Psoas muscle (tissue), 8 donors: ENCODE results near the gene FSD1L. TPM values are rescaled to one million over a fixed set of nuclear protein-coding genes. Genes with fewer than 3 reads are reported as not detected.

Experiments used
- ATAC-seq, 4 donors: fragments of 200-7000 bp; cut with Tn5 transposase; one replicate each; pipeline ENCODE4 v1.9.1; 2020; ENCODE audit warnings: moderate library complexity in 3 of 4, mild to moderate bottlenecking in 2 of 4
- DNase-seq, 2 donors: peaks; one replicate each; pipeline ENCODE4 v3.0.0-alpha.2; 2020
- H3K27ac ChIP-seq: fragments of 200-600 bp; one replicate; pipeline ENCODE4 v1.8.0; 2022
- H3K27me3 ChIP-seq, 3 donors: fragments of 200-600 bp in 1 of 3; one replicate each; pipeline versions ENCODE4 v1.6.1 to v1.8.0; 2013 to 2022; ENCODE audit warnings: low read length in 2 of 3, mild to moderate bottlenecking in 2 of 3, moderate library complexity in 1 of 3; ENCODE audit not compliant: insufficient read depth in 3 of 3
- H3K36me3 ChIP-seq, 2 donors: fragments of 200-600 bp in 1 of 2; one replicate each; pipeline versions ENCODE4 v1.6.1 to v1.8.0; 2013 to 2022; ENCODE audit warnings: low read depth in 1 of 2, mild to moderate bottlenecking in 1 of 2, moderate library complexity in 1 of 2; ENCODE audit not compliant: insufficient read depth in 1 of 2
- H3K4me1 ChIP-seq: fragments of 200-600 bp; one replicate; pipeline ENCODE4 v1.8.0; 2022
- H3K4me3 ChIP-seq: fragments of 200-600 bp; one replicate; pipeline ENCODE4 v1.8.0; 2022; ENCODE audit warnings: mild to moderate bottlenecking
- H3K9me3 ChIP-seq: fragments of 200-600 bp; one replicate; pipeline ENCODE4 v1.8.0; 2022
- WGBS, 3 donors: extraction: QIAGEN DNeasy Blood & Tissue Kit; methylation state at CpG; one replicate each; pipeline versions ENCODE4 v1.1.6 to v1.1.7; 2013; 5-methylcytosine and 5-hydroxymethylcytosine counted together
- intact Hi-C, 2 donors: fragments of 100-400 bp; cut with DNase I; formaldehyde crosslinking; loops; one replicate each; pipeline versions ENCODE4 v1.11.0 to v1.14.2; 2022
- polyA plus RNA-seq, 3 donors: library from polyadenylated mRNA; stranded (reverse); fragments of 200-250 nt; gene quantifications; one replicate each; pipeline ENCODE4 v1.2.3, GENCODE V29; 2013
- total RNA-seq, 4 donors: library from RNA; stranded (reverse); fragmentation: NEBNext Ultra II Directional in 2 of 4; extraction: Animal tissue kit (Norgen Biotek cat#: 25700) in 2 of 4; gene quantifications; one replicate each; pipeline versions ENCODE4 v1.2.1 to v1.2.4, GENCODE V29; 2021 to 2023
- TF ChIP-seq, protein P1 (sequence below): fragments of 200-600 bp; IDR thresholded peaks from one replicate; pipeline ENCODE4 v1.8.0; 2022; ENCODE audit warnings: antibody characterized with exemption
- donor health status: healthy with polysubstance abuse.
- donor health status: DM: no; HTN: no; CAD: no; lungs with moderate emphysema.
- donor health status: Bipolar disorder and iron deficiency.
- donor health status: healthy.
- donor health status: DM: yes; HTN: yes; CAD: no.
- donor health status: DM: no; HTN: no; CAD: no.
- donor health status: DM: no; HTN: no; CAD: no.
- donor health status: DM: yes; HTN: yes; CAD: no.

Gene FSD1L
- total and polyA plus RNA-seq, 7 donors, result 5.0 to 28.6 (median 17.0) TPM

- no peaks in the 10 kb centered on the region for H3K27me3 ChIP-seq
- intact Hi-C loops, result loop anchor here in 1 of 2 donors (10.0 kb wide), 1 partner anchor 252 kb away; the partner anchor contains the start of gene TMEM38B
- TF ChIP-seq, protein P1, sequence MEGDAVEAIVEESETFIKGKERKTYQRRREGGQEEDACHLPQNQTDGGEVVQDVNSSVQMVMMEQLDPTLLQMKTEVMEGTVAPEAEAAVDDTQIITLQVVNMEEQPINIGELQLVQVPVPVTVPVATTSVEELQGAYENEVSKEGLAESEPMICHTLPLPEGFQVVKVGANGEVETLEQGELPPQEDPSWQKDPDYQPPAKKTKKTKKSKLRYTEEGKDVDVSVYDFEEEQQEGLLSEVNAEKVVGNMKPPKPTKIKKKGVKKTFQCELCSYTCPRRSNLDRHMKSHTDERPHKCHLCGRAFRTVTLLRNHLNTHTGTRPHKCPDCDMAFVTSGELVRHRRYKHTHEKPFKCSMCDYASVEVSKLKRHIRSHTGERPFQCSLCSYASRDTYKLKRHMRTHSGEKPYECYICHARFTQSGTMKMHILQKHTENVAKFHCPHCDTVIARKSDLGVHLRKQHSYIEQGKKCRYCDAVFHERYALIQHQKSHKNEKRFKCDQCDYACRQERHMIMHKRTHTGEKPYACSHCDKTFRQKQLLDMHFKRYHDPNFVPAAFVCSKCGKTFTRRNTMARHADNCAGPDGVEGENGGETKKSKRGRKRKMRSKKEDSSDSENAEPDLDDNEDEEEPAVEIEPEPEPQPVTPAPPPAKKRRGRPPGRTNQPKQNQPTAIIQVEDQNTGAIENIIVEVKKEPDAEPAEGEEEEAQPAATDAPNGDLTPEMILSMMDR, result no peak
- H3K4me1 ChIP-seq, result peaks cover 67% of the 10 kb centered on the region
- H3K36me3 ChIP-seq, result no peaks in the 10 kb centered on the region
- peak overlapping the region; percentile 89 for H3K27ac ChIP-seq
- H3K4me3 ChIP-seq, result no peak overlapping the region
- no peaks in the 10 kb centered on the region for H3K9me3 ChIP-seq
- 91 to 92% (median 92%) methylated on average over 8 of the region's 8 CpGs for WGBS, 3 donors
- ATAC-seq (no peak), DNase-seq (no peak)
Observed at GRCh38 chr9:105443121-105443520, 4.7 kb upstream of the FSD1L start.

DNA sequence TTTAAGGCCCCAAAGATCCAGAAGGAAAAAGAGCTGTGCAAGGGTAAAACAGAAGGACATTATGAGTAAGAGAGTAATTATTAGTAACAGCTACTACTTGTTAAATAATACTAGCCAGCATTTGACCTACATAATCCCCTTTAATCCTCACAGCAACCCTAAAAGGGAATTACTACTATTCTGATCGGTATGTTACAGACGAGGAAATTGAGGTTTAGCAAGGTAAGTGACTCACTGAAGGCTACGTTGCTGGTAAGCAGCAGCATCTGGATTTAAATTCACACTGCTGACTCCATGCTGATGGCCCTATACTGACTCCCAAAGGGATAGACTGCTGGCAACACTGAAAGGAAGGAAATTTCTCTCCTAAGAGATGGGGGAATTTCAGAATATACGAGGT lies 3.7 kb upstream of the FSD1L start:
- WGBS, 3 donors, result 12 to 26% (median 20%) methylated on average over 4 of the region's 4 CpGs
- ATAC-seq (peak; percentile 51 to 78 (median 64)), DNase-seq (no peak)
- H3K4me1 ChIP-seq, result peaks cover 64% of the 10 kb centered on the region
- H3K4me3 ChIP-seq, result no peak overlapping the region
- H3K27me3 ChIP-seq, result no peaks in the 10 kb centered on the region
- TF ChIP-seq, protein P1, result no peak
- H3K27ac ChIP-seq, result peak overlapping the region; percentile 89
- H3K36me3 ChIP-seq, result no peaks in the 10 kb centered on the region
- no peaks in the 10 kb centered on the region for H3K9me3 ChIP-seq
- intact Hi-C loops, result loop anchor here in 1 of 2 donors (2.0 to 10.0 kb wide), 2 partner anchors 15 to 251 kb away; partner anchors contain the start of gene TMEM38B

- Histone ChIP-seq H3K27ac (peak overlapping the region; percentile 89), H3K4me1 (peaks cover 64% of the 10 kb centered on the region), H3K4me3 (peak overlapping the region; percentile 8), H3K9me3 (no peaks in the 10 kb centered on the region), H3K36me3 (no peaks in the 10 kb centered on the region), H3K27me3 (no peaks in the 10 kb centered on the region)
- intact Hi-C loops, result loop anchor here in 1 of 2 donors (2.0 to 10.0 kb wide), 2 partner anchors 13 to 249 kb away; partner anchors contain the start of gene TMEM38B
- WGBS, 3 donors, result 25 to 42% (median 36%) methylated on average over 8 of the region's 8 CpGs
- peak; percentile 65 to 83 for DNase-seq
- ATAC-seq, result peak; percentile 55 to 74 (median 67)
- TF ChIP-seq, protein P1, result no peak
Observed at GRCh38 chr9:105445203-105445881, 2.5 kb upstream of the FSD1L start.

DNA sequence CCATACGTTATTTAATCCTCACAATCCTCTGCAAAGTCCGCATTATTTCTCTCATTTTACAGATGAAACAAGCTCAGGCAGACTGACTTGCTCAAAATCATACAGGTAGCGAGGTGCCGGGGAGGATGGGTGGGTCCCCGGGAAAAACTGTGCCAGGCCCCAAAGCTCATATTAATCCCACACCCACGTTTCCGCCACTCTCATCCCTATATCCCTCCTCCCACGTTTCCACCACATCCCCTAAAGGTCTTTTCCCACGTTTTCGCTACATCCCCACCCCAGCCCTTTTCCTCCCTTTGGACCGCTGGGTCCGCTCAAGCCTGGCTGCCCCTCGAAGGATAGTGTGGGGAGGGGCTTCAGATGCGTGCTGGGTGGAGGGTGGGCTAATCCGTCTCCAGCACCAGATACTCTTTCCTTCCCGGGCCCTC lies 434 bp upstream of the FSD1L start:
- no peak for ATAC-seq
- Histone ChIP-seq H3K4me3 (peak overlapping the region; percentile 88), H3K27me3 (no peaks in the 10 kb centered on the region), H3K4me1 (peaks cover 51% of the 10 kb centered on the region), H3K36me3 (no peaks in the 10 kb centered on the region), H3K27ac (peak overlapping the region; percentile 89), H3K9me3 (no peaks in the 10 kb centered on the region)
- WGBS, 3 donors, result 22 to 26% (median 22%) methylated on average over 16 of the region's 16 CpGs
- TF ChIP-seq, protein P1, result no peak
- no peak for DNase-seq
- intact Hi-C loops, result loop anchor here in 1 of 2 donors (10.0 kb wide), 1 partner anchor 247 kb away; the partner anchor contains the start of gene TMEM38B
